ENCODE results near the gene TTLL5.

The TTLL5 gene

GRCh38 chr14:75827331-75827730 lies 166.3 kb downstream of the TTLL5 start:
- no peak overlapping the region for H3K4me3 ChIP-seq (ENCODE audit: insufficient read depth, low read length, poor library complexity, severe bottlenecking)
- no peaks in the 10 kb centered on the region for H3K9me2 ChIP-seq (replicated peaks; ENCODE audit: insufficient read depth, low read length)
- H4K20me1 ChIP-seq (ENCODE audit: low read depth, low read length) = no peaks in the 10 kb centered on the region
- no peaks in the 10 kb centered on the region for H3K27me3 ChIP-seq (ENCODE audit: low read length)
- no peak overlapping the region for H3K27ac ChIP-seq (ENCODE audit: low read depth, low read length)
- no peaks in the 10 kb centered on the region for H3F3A ChIP-seq (ENCODE audit: insufficient read depth)
- no peak overlapping the region for H2AFZ ChIP-seq (ENCODE audit: low read depth, low read length, severe bottlenecking)
- no peak overlapping the region for H3K4me2 ChIP-seq (ENCODE audit: low read depth, low read length, poor library complexity, severe bottlenecking)
- H3K36me3 ChIP-seq (ENCODE audit: low read length) = no peaks in the 10 kb centered on the region
- no peaks in the 10 kb centered on the region for H3K9me3 ChIP-seq (ENCODE audit: insufficient read depth, low read length)
- no peak for TF ChIP-seq EZH2phosphoT487 (conservative IDR thresholded peaks at IDR 0.05; ENCODE audit: low read length)
- TF ChIP-seq, protein P1, sequence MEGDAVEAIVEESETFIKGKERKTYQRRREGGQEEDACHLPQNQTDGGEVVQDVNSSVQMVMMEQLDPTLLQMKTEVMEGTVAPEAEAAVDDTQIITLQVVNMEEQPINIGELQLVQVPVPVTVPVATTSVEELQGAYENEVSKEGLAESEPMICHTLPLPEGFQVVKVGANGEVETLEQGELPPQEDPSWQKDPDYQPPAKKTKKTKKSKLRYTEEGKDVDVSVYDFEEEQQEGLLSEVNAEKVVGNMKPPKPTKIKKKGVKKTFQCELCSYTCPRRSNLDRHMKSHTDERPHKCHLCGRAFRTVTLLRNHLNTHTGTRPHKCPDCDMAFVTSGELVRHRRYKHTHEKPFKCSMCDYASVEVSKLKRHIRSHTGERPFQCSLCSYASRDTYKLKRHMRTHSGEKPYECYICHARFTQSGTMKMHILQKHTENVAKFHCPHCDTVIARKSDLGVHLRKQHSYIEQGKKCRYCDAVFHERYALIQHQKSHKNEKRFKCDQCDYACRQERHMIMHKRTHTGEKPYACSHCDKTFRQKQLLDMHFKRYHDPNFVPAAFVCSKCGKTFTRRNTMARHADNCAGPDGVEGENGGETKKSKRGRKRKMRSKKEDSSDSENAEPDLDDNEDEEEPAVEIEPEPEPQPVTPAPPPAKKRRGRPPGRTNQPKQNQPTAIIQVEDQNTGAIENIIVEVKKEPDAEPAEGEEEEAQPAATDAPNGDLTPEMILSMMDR (IDR thresholded peaks at IDR 0.05; ENCODE audit: insufficient read depth, low read length, poor library complexity, severe bottlenecking) = no peak
- H3K79me2 ChIP-seq (ENCODE audit: insufficient read depth, low read length) = no peaks in the 10 kb centered on the region
- no peak overlapping the region for H3K9ac ChIP-seq (ENCODE audit: low read length)

- no peak overlapping the region for H3K27ac ChIP-seq (ENCODE audit: low read depth, low read length)
- no peak overlapping the region for H3K4me2 ChIP-seq (ENCODE audit: low read depth, low read length, poor library complexity, severe bottlenecking)
- no peaks in the 10 kb centered on the region for H3F3A ChIP-seq (ENCODE audit: insufficient read depth)
- H2AFZ ChIP-seq (ENCODE audit: low read depth, low read length, severe bottlenecking) = no peak overlapping the region
- H3K27me3 ChIP-seq (ENCODE audit: low read length) = no peaks in the 10 kb centered on the region
- H3K9me2 ChIP-seq (replicated peaks; ENCODE audit: insufficient read depth, low read length) = no peaks in the 10 kb centered on the region
- no peak overlapping the region for H3K4me3 ChIP-seq (ENCODE audit: insufficient read depth, low read length, poor library complexity, severe bottlenecking)
- H4K20me1 ChIP-seq (ENCODE audit: low read depth, low read length) = no peaks in the 10 kb centered on the region
- no peaks in the 10 kb centered on the region for H3K79me2 ChIP-seq (ENCODE audit: insufficient read depth, low read length)
- H3K36me3 ChIP-seq (ENCODE audit: low read length) = no peaks in the 10 kb centered on the region
- H3K9ac ChIP-seq (ENCODE audit: low read length) = no peak overlapping the region
- TF ChIP-seq, protein P1 (IDR thresholded peaks at IDR 0.05; ENCODE audit: insufficient read depth, low read length, poor library complexity, severe bottlenecking) = no peak
- no peak for TF ChIP-seq EZH2phosphoT487 (conservative IDR thresholded peaks at IDR 0.05; ENCODE audit: low read length)
- H3K9me3 ChIP-seq (ENCODE audit: insufficient read depth, low read length) = no peaks in the 10 kb centered on the region
Observed at GRCh38 chr14:75829316-75829715, 168.3 kb downstream of the TTLL5 start.

GRCh38 chr14:75831455-75831854 lies 170.4 kb downstream of the TTLL5 start:
- Histone ChIP-seq H3K9me2 (replicated peaks; ENCODE audit: insufficient read depth, low read length) (no peaks in the 10 kb centered on the region), H3F3A (ENCODE audit: insufficient read depth) (no peaks in the 10 kb centered on the region), H2AFZ (ENCODE audit: low read depth, low read length, severe bottlenecking) (no peak overlapping the region), H3K27me3 (ENCODE audit: low read length) (no peaks in the 10 kb centered on the region), H3K4me2 (ENCODE audit: low read depth, low read length, poor library complexity, severe bottlenecking) (no peak overlapping the region), H3K27ac (ENCODE audit: low read depth, low read length) (no peak overlapping the region), H3K9me3 (ENCODE audit: insufficient read depth, low read length) (no peaks in the 10 kb centered on the region), H3K4me3 (ENCODE audit: insufficient read depth, low read length, poor library complexity, severe bottlenecking) (no peak overlapping the region), H3K36me3 (ENCODE audit: low read length) (no peaks in the 10 kb centered on the region), H3K79me2 (ENCODE audit: insufficient read depth, low read length) (no peaks in the 10 kb centered on the region), H3K9ac (ENCODE audit: low read length) (no peak overlapping the region), H4K20me1 (ENCODE audit: low read depth, low read length) (no peaks in the 10 kb centered on the region)
- TF ChIP-seq EZH2phosphoT487 (conservative IDR thresholded peaks at IDR 0.05; ENCODE audit: low read length) = no peak
- TF ChIP-seq, protein P1 (IDR thresholded peaks at IDR 0.05; ENCODE audit: insufficient read depth, low read length, poor library complexity, severe bottlenecking) = no peak

All from SU-DHL-6 (cell line).